Activated B cell treated with CpG ODN at 0.5 μM for 24 hours (primary cell): Measurements from ENCODE around the gene ZCCHC4. TPM values are rescaled to one million over a fixed set of nuclear protein-coding genes. Genes with fewer than 3 reads are reported as not detected.

Experiments
- ATAC-seq: fragments of 200-7000 bp; cut with Tn5 transposase; one replicate; pipeline ENCODE4 v1.10.0; 2021; ENCODE audit warnings: low read depth, mild to moderate bottlenecking, moderate library complexity
- CTCF ChIA-PET: fragments of 350-600 bp; sonication (Branson Sonifier 250); formaldehyde crosslinking; loops from one replicate; lab custom pipeline; 2021; ENCODE audit warnings: antibody characterized with exemption; lab: Charles Lee
- POLR2A ChIA-PET: fragments of 350-600 bp; sonication (Branson Sonifier 250); formaldehyde crosslinking; loops from one replicate; lab custom pipeline; 2021; ENCODE audit warnings: antibody characterized with exemption; lab: Charles Lee
- DNase-seq: peaks from one replicate; pipeline ENCODE4 v3.0.0; 2022
- H3K27ac Mint-ChIP-seq: one replicate; pipeline ENCODE4 v1.8.0; 2020; ENCODE audit warnings: mixed read lengths
- H3K27me3 Mint-ChIP-seq: one replicate; pipeline ENCODE4 v1.8.0; 2021; ENCODE audit warnings: mixed read lengths
- H3K36me3 Mint-ChIP-seq: one replicate; pipeline ENCODE4 v1.8.0; 2021; ENCODE audit warnings: low read depth, mixed read lengths
- H3K4me1 Mint-ChIP-seq: one replicate; pipeline ENCODE4 v1.8.0; 2021; ENCODE audit warnings: mixed read lengths
- H3K4me3 Mint-ChIP-seq: one replicate; pipeline ENCODE4 v1.8.0; 2020; ENCODE audit warnings: mild to moderate bottlenecking, mixed read lengths
- H3K9me3 Mint-ChIP-seq: one replicate; pipeline ENCODE4 v1.8.0; 2020; ENCODE audit warnings: mixed read lengths
- CTCF ChIP-seq: fragments of 200-600 bp; IDR thresholded peaks from one replicate; pipeline ENCODE4 v1.8.0; 2022; ENCODE audit warnings: antibody characterized with exemption, mild to moderate bottlenecking
- intact Hi-C: fragments of 100-400 bp; cut with micrococcal nuclease; formaldehyde crosslinking; loops from one replicate; pipeline ENCODE4 v1.15.1; 2024
- total RNA-seq: library from RNA; stranded (reverse); gene quantifications from 2 replicates; pipeline ENCODE4 v1.2.3, GENCODE V29; 2022

The ZCCHC4 gene
- total RNA-seq, 1 donor from 2014 or later = 19.1 TPM

GRCh38 chr4:25347971-25348370 is 35.4 kb downstream of the ZCCHC4 start:
- intact Hi-C loops = no loop called here
- POLR2A ChIA-PET = no interaction called here

GRCh38 chr4:25350561-25350960 is 38.0 kb downstream of the ZCCHC4 start:
- no peak for DNase-seq
- CTCF ChIA-PET = interaction anchor here (1.2 kb wide), 1 partner anchor 18 kb away, joined by 3 read pairs; no protein-coding TSS in a partner anchor

More at GRCh38 chr4:25347971-25348370, 35.4 kb downstream of the ZCCHC4 start:
- ATAC-seq = no peak
- peaks cover 4% of the 10 kb centered on the region for H3K4me1 Mint-ChIP-seq
- H3K27me3 Mint-ChIP-seq = no peaks in the 10 kb centered on the region
- no peak for TF ChIP-seq CTCF
- peaks cover 22% of the 10 kb centered on the region for H3K36me3 Mint-ChIP-seq
- H3K4me3 Mint-ChIP-seq = no peak overlapping the region
- no peaks in the 10 kb centered on the region for H3K9me3 Mint-ChIP-seq
- CTCF ChIA-PET = no interaction called here
- DNase-seq = no peak
- H3K27ac Mint-ChIP-seq = no peak overlapping the region

DNA sequence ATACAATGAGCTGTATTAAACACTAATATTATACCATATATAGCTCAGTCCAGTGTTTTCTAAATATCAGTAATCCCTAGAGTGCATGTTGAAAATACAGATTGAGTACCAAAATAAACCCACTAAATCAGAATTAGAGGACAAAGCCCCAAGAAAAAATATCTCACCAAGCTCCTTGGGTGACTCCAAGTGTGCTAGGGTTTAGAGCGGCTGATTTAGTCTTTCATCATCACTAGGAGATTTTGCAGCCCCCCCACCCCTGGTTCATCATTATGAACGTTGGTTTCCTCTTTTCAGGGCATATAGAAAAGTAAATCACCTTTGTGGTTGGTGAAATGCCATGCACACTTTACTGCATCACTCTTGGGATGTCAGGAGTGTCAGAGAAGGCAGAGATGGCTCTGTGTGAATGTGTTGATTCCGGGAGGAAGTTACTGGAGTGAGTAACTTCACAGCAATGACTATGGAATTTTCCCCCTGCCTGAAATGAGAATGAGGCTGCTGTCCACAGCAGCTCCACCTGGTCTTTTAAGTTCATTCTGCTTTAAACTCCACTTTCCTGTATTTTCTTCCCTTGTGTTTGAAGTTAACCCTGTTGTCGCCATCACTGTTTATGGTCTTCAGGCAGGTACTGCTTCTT is 39.3 kb downstream of the ZCCHC4 start:
- Mint-ChIP-seq H3K4me3 (no peak overlapping the region), H3K27me3 (no peaks in the 10 kb centered on the region), H3K36me3 (peaks cover 23% of the 10 kb centered on the region), H3K9me3 (no peaks in the 10 kb centered on the region), H3K4me1 (peaks cover under 1% of the 10 kb centered on the region), H3K27ac (no peak overlapping the region)
- intact Hi-C loops = no loop called here
- ChIA-PET CTCF (interaction anchor here (0.8 to 1.2 kb wide), 2 partner anchors 14 to 17 kb away, joined by 3 read pairs; no protein-coding TSS in a partner anchor), POLR2A (no interaction called here)
- ATAC-seq (no peak), DNase-seq (no peak)
- TF ChIP-seq CTCF = no peak

More at GRCh38 chr4:25350561-25350960, 38.0 kb downstream of the ZCCHC4 start:
- Mint-ChIP-seq H3K36me3 (peaks cover 24% of the 10 kb centered on the region), H3K27ac (no peak overlapping the region), H3K4me1 (peaks cover 4% of the 10 kb centered on the region), H3K4me3 (no peak overlapping the region), H3K9me3 (no peaks in the 10 kb centered on the region), H3K27me3 (no peaks in the 10 kb centered on the region)
- intact Hi-C loops = no loop called here
- ATAC-seq = no peak
- POLR2A ChIA-PET = no interaction called here
- TF ChIP-seq CTCF = no peak

- H3K27ac Mint-ChIP-seq = no peak overlapping the region
- ChIA-PET POLR2A (no interaction called here), CTCF (no interaction called here)
- H3K4me3 Mint-ChIP-seq = no peak overlapping the region
- peaks cover 4% of the 10 kb centered on the region for H3K9me3 Mint-ChIP-seq
- peaks cover 34% of the 10 kb centered on the region for H3K36me3 Mint-ChIP-seq
- intact Hi-C loops = no loop called here
- TF ChIP-seq CTCF = no peak
- ATAC-seq (no peak), DNase-seq (no peak)
- H3K27me3 Mint-ChIP-seq = no peaks in the 10 kb centered on the region
- no peaks in the 10 kb centered on the region for H3K4me1 Mint-ChIP-seq
Observed at GRCh38 chr4:25356068-25356467, 43.5 kb downstream of the ZCCHC4 start.

DNA sequence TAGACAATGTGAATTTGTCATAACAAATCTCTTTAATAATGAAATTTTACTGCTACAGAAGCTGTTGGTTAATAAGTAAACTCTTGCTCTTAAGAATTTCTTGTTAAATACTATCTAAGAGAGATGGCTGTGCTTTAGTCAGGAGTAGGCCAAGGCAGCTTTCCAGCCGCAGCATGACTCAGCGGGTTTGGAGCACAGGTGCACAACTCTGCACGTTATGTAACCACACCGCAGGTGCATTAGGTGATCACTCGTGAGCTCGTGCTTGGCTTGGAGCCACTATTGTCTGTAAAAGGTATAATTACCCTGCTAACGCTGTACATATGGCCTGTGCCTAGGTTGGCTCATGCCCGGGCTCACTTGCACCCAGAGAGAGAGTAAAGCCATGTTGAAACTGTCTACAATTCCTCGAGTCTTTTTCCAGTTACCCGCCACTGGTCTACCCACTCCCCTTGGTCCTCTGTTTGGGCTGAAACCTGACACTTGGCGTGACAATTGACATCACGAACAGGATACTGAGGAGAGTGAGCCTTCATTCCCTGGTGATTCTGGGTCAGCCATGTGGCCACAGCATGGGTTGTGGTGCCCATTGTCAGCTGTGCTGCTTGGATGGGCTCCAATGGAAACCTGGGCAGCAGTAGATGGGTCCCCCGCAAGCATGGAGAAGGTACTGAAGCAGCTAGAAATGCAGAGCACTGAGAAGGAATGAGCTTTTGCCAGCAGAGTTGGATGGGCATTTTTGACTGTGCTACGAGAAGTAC is 46.1 kb downstream of the ZCCHC4 start:
- ATAC-seq = no peak
- H3K27me3 Mint-ChIP-seq = no peaks in the 10 kb centered on the region
- H3K9me3 Mint-ChIP-seq = peaks cover 4% of the 10 kb centered on the region
- ChIA-PET POLR2A (no interaction called here), CTCF (no interaction called here)
- intact Hi-C loops = no loop called here
- H3K4me1 Mint-ChIP-seq = no peaks in the 10 kb centered on the region
- H3K36me3 Mint-ChIP-seq = peaks cover 27% of the 10 kb centered on the region
- no peak overlapping the region for H3K27ac Mint-ChIP-seq
- no peak for TF ChIP-seq CTCF
- no peak overlapping the region for H3K4me3 Mint-ChIP-seq
- no peak for DNase-seq
